HG03103 (cell line): ENCODE data around the gene MRTFA.
"Not testable (repeated sequence)": the region's sequence is repeated elsewhere in the genome, so short reads cannot be mapped to it uniquely, and the experiment has no call there.

Experiments used
- ATAC-seq: cut with Tn5 transposase; IDR thresholded peaks from one replicate; pipeline ENCODE4 v1.9.1; 2021; ENCODE audit warnings: low read depth; ENCODE audit not compliant: unreplicated experiment

MRTFA gene

GRCh38 chr22:40567106-40567505 lies 69.4 kb downstream of the MRTFA start:
- ATAC-seq = no peak

- no peak for ATAC-seq
Measured at GRCh38 chr22:40560994-40561515, 75.5 kb downstream of the MRTFA start.

- no peak for ATAC-seq
Measured at GRCh38 chr22:40560551-40560950, 76.0 kb downstream of the MRTFA start.

GRCh38 chr22:40557972-40558371 lies 78.5 kb downstream of the MRTFA start:
- no peak for ATAC-seq

- ATAC-seq = no peak
Measured at GRCh38 chr22:40556641-40557040, 79.9 kb downstream of the MRTFA start.

GRCh38 chr22:40554023-40554422 lies 82.5 kb downstream of the MRTFA start:
- not testable (repeated sequence) for ATAC-seq

GRCh38 chr22:40553014-40553554 lies 83.4 kb downstream of the MRTFA start:
- ATAC-seq = no peak

GRCh38 chr22:40552070-40552469 lies 84.4 kb downstream of the MRTFA start:
- no peak for ATAC-seq

GRCh38 chr22:40547729-40548143 lies 88.8 kb downstream of the MRTFA start:
- no peak for ATAC-seq

GRCh38 chr22:40544758-40545157 lies 91.8 kb downstream of the MRTFA start:
- ATAC-seq = no peak

- ATAC-seq = no peak
Measured at GRCh38 chr22:40542821-40543540, 93.5 kb downstream of the MRTFA start.

GRCh38 chr22:40541300-40541699 lies 95.2 kb downstream of the MRTFA start:
- ATAC-seq = no peak

GRCh38 chr22:40540265-40540664 lies 96.3 kb downstream of the MRTFA start:
- ATAC-seq = no peak

- not testable (repeated sequence) for ATAC-seq
Measured at GRCh38 chr22:40536149-40536548, 100.4 kb downstream of the MRTFA start.

- no peak for ATAC-seq
Measured at GRCh38 chr22:40535642-40536041, 100.9 kb downstream of the MRTFA start.

GRCh38 chr22:40535189-40535512 lies 101.4 kb downstream of the MRTFA start:
- ATAC-seq = no peak

- ATAC-seq = no peak
Measured at GRCh38 chr22:40534379-40535188, 101.9 kb downstream of the MRTFA start.

GRCh38 chr22:40533712-40534378 lies 102.7 kb downstream of the MRTFA start:
- ATAC-seq = no peak

- no peak for ATAC-seq
Measured at GRCh38 chr22:40531951-40532900, 104.3 kb downstream of the MRTFA start.

GRCh38 chr22:40530391-40530790 lies 106.1 kb downstream of the MRTFA start:
- ATAC-seq = not testable (repeated sequence)
